Heart left ventricle (tissue), 16 donors: Measurements from ENCODE around the gene PDK2. TPM values are rescaled to one million over a fixed set of nuclear protein-coding genes. Genes with fewer than 3 reads are reported as not detected.

Source experiments
- ATAC-seq, 4 donors: fragments of 200-7000 bp; cut with Tn5 transposase; one replicate each; pipeline ENCODE4 v1.9.1; 2020 to 2022; ENCODE audit warnings: moderate library complexity in 4 of 4, mild to moderate bottlenecking in 3 of 4, moderate number of reproducible peaks in 1 of 4
- DNase-seq, 5 donors: peaks; one replicate each; pipeline ENCODE4 v3.0.0-alpha.2; 2020
- H3K27ac ChIP-seq, 12 donors: fragments of 200-600 bp; sonication (generic) in 4 of 12; one replicate each; pipeline versions ENCODE4 v1.5.0 to v1.8.0; 2016 to 2022; ENCODE audit warnings: mild to moderate bottlenecking in 2 of 12
- H3K27me3 ChIP-seq, 9 donors: fragments of 200-600 bp; sonication (generic) in 2 of 9; one replicate each; pipeline versions ENCODE4 v1.5.1 to v1.8.0; 2016 to 2022; ENCODE audit warnings: mild to moderate bottlenecking in 3 of 9
- H3K36me3 ChIP-seq, 9 donors: fragments of 200-600 bp; sonication (generic) in 2 of 9; one replicate each; pipeline versions ENCODE4 v1.5.0 to v1.8.0; 2018 to 2022; ENCODE audit warnings: mild to moderate bottlenecking in 2 of 9
- H3K4me1 ChIP-seq, 12 donors: fragments of 200-600 bp; sonication (generic) in 4 of 12; one replicate each; pipeline versions ENCODE4 v1.5.0 to v1.8.0; 2016 to 2022; ENCODE audit warnings: mild to moderate bottlenecking in 3 of 12
- H3K4me3 ChIP-seq, 12 donors: fragments of 200-600 bp; sonication (generic) in 4 of 12; one replicate each; pipeline versions ENCODE4 v1.5.0 to v1.8.0; 2017 to 2022; ENCODE audit warnings: mild to moderate bottlenecking in 9 of 12, moderate library complexity in 4 of 12
- H3K9me3 ChIP-seq, 12 donors: fragments of 200-600 bp; sonication (generic) in 4 of 12; one replicate each; pipeline versions ENCODE4 v1.5.0 to v1.8.0; 2016 to 2022; ENCODE audit warnings: mild to moderate bottlenecking in 1 of 12
- POLR2A ChIP-seq, 2 donors: fragments of 450-650 bp; IDR thresholded peaks; one replicate each; pipeline ENCODE4 v1.6.1; 2017; ENCODE audit warnings: antibody characterized with exemption in 2 of 2, mild to moderate bottlenecking in 2 of 2, moderate library complexity in 2 of 2
- WGBS, 4 donors: extraction: QIAGEN DNeasy Blood & Tissue Kit in 2 of 4; methylation state at CpG; one replicate each; pipeline versions ENCODE4 v1.1.5 to v1.1.7; 2013 to 2018; 5-methylcytosine and 5-hydroxymethylcytosine counted together
- intact Hi-C, 10 donors: fragments of 100-400 bp; cut with DNase I; formaldehyde crosslinking; loops; one replicate each; pipeline versions ENCODE4 v1.11.1 to v1.14.2; 2022
- polyA plus RNA-seq, 2 donors: library from polyadenylated mRNA; stranded (reverse); fragments of 200-250 nt; gene quantifications; one replicate each; pipeline ENCODE4 v1.2.3, GENCODE V29; 2013
- total RNA-seq, 9 donors: library from RNA; depleted of rRNA in 2 of 9; stranded (reverse); fragments of >200 nt in 2 of 9; fragmentation: NEBNext Ultra II Directional in 3 of 9; extraction: Animal tissue kit (Norgen Biotek cat#: 25700) in 3 of 9; gene quantifications; one replicate each; pipeline versions ENCODE4 v1.1.0 to v1.2.4, GENCODE V29; 2016 to 2023
- TF ChIP-seq, protein P1 (sequence below), 12 donors: fragments of 200-600 bp; sonication (generic) in 4 of 12; IDR thresholded peaks; one replicate each; pipeline versions ENCODE4 v1.5.0 to v1.8.0; 2018 to 2022; ENCODE audit warnings: antibody characterized with exemption in 12 of 12, mild to moderate bottlenecking in 5 of 12
- donor health status: ischemic (EF 13 %, LVEDD 7.1; RV severe dilation, severe dysfunction).
- donor health status: healthy with polysubstance abuse.
- donor health status: DM: no; HTN: yes; CAD: no.
- donor health status: DM: no; HTN: no; CAD: no.
- donor health status: ischemic (EF 25% LVEDD 6.9; RV normal size, moderate dysfunction).
- donor health status: ischemic (EF 25% LVEDD 5.7; RV mildly dilated, moderate dysfunction).
- donor health status: healthy.
- donor health status: DM: yes; HTN: yes; CAD: no.
- donor health status: ischemic (EF 35%, LVEDD 5.7; RV mildly dilated, moderate dysfunction).
- donor health status: nonischemic (EF 11% LVEDD 7.7; RV severe dilation, severe dysfunction).
- donor health status: DM: yes; HTN: yes; CAD: no.
- donor health status: PGD.
- donor health status: ischemic (EF 29% LVEDD 5.4; RV normal size, mild dysfunction).
- donor health status: nonischemic (EF 23%, LVEDD 6.1; RV moderate dilation, normal function).

The PDK2 gene
- total and polyA plus RNA-seq, 11 donors: 125 to 490 (median 187) TPM

DNA sequence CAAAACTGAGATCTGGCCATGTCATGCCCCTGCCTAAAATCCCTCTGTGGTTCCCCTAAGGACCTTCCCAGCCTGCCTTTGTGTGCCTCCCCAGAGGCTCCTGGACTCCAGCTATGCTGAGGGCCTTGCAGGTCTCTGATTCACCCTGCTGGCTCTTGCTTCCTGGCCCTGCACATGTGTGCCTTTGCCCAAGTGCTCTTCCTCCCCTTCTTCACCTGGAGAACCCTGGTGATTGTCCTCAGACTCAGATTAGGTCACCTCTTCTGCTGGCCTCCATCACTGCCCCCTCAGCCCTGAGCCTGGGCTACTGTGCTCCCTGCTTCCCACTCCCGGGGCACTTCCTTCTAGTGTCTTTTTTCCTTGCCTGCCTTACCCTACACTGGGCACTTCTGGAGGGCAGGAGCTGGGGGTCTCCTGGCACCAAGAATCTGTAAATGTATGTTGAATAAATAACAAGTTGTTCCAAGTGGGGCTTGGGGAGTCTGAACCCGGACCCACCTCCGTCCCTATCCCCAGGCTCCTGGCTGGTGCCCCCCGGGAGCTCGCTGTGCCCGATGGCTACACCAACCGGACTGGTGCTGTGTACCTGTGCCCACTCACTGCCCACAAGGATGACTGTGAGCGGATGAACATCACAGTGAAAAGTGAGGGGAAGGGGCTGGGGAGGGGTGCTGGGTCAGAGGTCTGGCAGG, 31.4 kb upstream of the PDK2 start:
- TF ChIP-seq, protein P1, sequence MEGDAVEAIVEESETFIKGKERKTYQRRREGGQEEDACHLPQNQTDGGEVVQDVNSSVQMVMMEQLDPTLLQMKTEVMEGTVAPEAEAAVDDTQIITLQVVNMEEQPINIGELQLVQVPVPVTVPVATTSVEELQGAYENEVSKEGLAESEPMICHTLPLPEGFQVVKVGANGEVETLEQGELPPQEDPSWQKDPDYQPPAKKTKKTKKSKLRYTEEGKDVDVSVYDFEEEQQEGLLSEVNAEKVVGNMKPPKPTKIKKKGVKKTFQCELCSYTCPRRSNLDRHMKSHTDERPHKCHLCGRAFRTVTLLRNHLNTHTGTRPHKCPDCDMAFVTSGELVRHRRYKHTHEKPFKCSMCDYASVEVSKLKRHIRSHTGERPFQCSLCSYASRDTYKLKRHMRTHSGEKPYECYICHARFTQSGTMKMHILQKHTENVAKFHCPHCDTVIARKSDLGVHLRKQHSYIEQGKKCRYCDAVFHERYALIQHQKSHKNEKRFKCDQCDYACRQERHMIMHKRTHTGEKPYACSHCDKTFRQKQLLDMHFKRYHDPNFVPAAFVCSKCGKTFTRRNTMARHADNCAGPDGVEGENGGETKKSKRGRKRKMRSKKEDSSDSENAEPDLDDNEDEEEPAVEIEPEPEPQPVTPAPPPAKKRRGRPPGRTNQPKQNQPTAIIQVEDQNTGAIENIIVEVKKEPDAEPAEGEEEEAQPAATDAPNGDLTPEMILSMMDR (IDR thresholded peaks at IDR 0.05): no peak
- TF ChIP-seq POLR2A (IDR thresholded peaks at IDR 0.05): no peak
- DNase-seq (peak in 1 of 5 donors; percentile 38), ATAC-seq (no peak)
- 94 to 99% (median 95%) methylated on average over 8 of the region's 8 CpGs for WGBS, 4 donors
- peak overlapping the region in 11 of 12 donors; percentile 78 to 97 (median 90) for H3K27ac ChIP-seq
- H3K27me3 ChIP-seq: no peaks in the 10 kb centered on the region
- H3K4me3 ChIP-seq: no peak overlapping the region
- H3K4me1 ChIP-seq: peaks cover 0 to 91% (median 69%) of the 10 kb centered on the region in 12 donors
- intact Hi-C loops: loop anchor here in 1 of 10 donors (5.0 kb wide), 1 partner anchor 36 kb away; no protein-coding TSS in a partner anchor
- peaks cover 0 to 18% (median 6%) of the 10 kb centered on the region in 9 donors for H3K36me3 ChIP-seq
- H3K9me3 ChIP-seq: no peaks in the 10 kb centered on the region

DNA sequence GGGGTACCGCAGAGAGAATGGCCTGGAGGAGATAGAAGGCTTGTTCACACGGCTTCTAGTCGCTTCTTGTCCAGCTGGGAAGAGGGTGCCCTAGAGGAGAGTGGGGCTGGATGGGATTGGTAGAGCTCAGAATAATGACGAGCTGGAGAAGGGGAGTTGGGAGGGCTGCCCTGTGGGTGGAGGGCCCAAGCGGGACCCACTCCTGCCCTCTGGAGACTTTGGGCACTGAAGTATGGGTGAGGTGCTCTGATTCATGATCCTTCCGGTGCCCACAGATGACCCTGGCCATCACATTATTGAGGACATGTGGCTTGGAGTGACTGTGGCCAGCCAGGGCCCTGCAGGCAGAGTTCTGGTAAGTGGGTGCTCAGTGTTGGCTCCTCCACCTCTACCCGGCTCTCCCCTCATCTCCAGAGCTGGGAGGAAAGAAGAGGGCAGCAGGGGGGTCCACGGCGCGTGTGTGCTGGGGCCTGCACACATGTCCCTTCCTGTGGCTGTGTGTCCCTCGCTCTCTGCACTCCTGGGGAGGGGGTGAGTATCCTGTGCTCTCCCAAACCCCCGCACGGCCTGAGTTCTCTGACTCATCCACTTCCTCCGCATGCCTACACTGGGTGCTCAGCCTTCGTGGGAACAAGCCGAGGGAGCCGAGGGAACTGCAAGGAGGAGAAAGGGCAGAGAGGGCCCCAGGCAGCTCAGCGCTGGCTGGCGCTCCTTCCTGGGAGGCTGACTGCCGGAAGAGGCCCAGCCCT, 30.7 kb upstream of the PDK2 start:
- no peaks in the 10 kb centered on the region for H3K27me3 ChIP-seq
- peak overlapping the region; percentile 45 to 97 (median 89) for H3K27ac ChIP-seq
- peak in 3 of 5 donors; percentile 54 to 79 (median 78) for DNase-seq
- intact Hi-C loops: loop anchor here in 1 of 10 donors (5.0 kb wide), 1 partner anchor 37 kb away; no protein-coding TSS in a partner anchor
- peaks cover 0 to 25% (median 10%) of the 10 kb centered on the region in 9 donors for H3K36me3 ChIP-seq
- TF ChIP-seq, protein P1 (IDR thresholded peaks at IDR 0.05): no peak
- TF ChIP-seq POLR2A (IDR thresholded peaks at IDR 0.05): no peak
- WGBS, 4 donors: 46 to 70% (median 55%) methylated on average over 16 to 20 of the region's 20 CpGs
- peaks cover 0 to 84% (median 64%) of the 10 kb centered on the region in 12 donors for H3K4me1 ChIP-seq
- no peak overlapping the region for H3K4me3 ChIP-seq
- H3K9me3 ChIP-seq: no peaks in the 10 kb centered on the region
- ATAC-seq: peak in 3 of 4 donors; percentile 1 to 13 (median 3)

DNA sequence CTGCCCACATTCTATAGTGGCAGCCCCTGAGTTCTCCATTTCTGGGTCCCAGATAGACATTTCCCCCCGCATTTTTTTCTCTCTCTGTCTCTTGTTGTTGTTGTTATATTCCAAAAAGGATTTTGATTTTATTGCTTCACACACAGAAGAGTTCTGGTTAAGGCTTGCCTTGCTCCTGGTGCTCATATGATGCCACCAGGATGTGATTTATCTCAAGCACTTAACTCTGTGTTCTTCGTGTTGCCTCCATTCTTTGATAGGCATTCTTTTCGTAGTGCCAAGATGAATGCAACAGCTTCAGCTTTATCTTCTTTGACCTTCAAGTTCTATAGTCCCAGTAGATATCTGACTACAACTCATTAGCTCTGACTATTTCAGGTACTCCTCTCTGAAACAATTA, 30.1 kb upstream of the PDK2 start:
- H3K4me1 ChIP-seq: peaks cover 0 to 77% (median 57%) of the 10 kb centered on the region in 12 donors
- H3K36me3 ChIP-seq: peaks cover 0 to 31% (median 11%) of the 10 kb centered on the region in 9 donors
- DNase-seq: no peak
- peak overlapping the region; percentile 45 to 97 (median 89) for H3K27ac ChIP-seq
- no peak for TF ChIP-seq POLR2A (IDR thresholded peaks at IDR 0.05)
- TF ChIP-seq, protein P1 (IDR thresholded peaks at IDR 0.05): no peak
- no peaks in the 10 kb centered on the region for H3K9me3 ChIP-seq
- no peaks in the 10 kb centered on the region for H3K27me3 ChIP-seq
- WGBS, 4 donors: 46 to 50% (median 47%) methylated on average over 3 of the region's 3 CpGs
- no peak overlapping the region for H3K4me3 ChIP-seq
- no peak for ATAC-seq
- intact Hi-C loops: no loop called here

DNA sequence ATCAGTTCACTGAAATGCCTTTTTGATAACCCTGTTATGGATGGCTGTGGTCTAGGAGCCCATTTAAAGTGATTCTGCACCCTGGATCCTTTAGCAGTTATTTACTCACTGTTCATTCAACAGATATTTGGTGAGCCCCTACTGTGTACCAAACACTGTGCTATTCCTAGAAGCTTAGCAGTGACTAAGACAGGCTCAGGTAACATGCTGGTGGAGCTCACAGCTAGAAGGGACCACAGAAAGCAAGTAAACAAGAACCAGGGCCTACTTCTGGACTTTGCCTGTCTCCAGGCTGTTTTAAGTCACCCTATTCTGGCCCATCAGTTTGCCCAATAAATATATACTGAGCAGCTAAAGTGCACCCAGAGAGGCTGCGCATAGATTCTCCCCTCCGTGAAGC, 28.2 kb upstream of the PDK2 start:
- H3K27me3 ChIP-seq: no peaks in the 10 kb centered on the region
- H3K4me1 ChIP-seq: peaks cover 0 to 58% (median 38%) of the 10 kb centered on the region in 12 donors
- no peaks in the 10 kb centered on the region for H3K9me3 ChIP-seq
- TF ChIP-seq POLR2A (IDR thresholded peaks at IDR 0.05): no peak
- TF ChIP-seq, protein P1 (IDR thresholded peaks at IDR 0.05): no peak
- peak in 1 of 5 donors; percentile 0 for DNase-seq
- ATAC-seq: no peak
- intact Hi-C loops: no loop called here
- WGBS, 4 donors: 83 to 100% (median 97%) methylated on average over 2 of the region's 2 CpGs
- peaks cover 0 to 48% (median 23%) of the 10 kb centered on the region in 9 donors for H3K36me3 ChIP-seq
- no peak overlapping the region for H3K4me3 ChIP-seq
- H3K27ac ChIP-seq: peak overlapping the region in 6 of 12 donors; percentile 2 to 97 (median 92)
